Uterus (tissue), 2 donors: ENCODE measurements around the gene TFCP2L1.

Source experiments
- POLR2A ChIP-seq, 2 donors: fragments of 450-650 bp; IDR thresholded peaks; one replicate each; pipeline ENCODE4 v1.6.1; 2016; ENCODE audit warnings: antibody characterized with exemption in 2 of 2, mild to moderate bottlenecking in 1 of 2, moderate library complexity in 1 of 2
- TF ChIP-seq, protein P1 (sequence below), 4 experiments: fragments of 200-600 bp in 2 of 4; fragments of 450-650 bp in 2 of 4; sonication (generic) in 2 of 4; IDR thresholded peaks; one replicate each; pipeline ENCODE4 v1.5.1; 2016 to 2019; ENCODE audit warnings: antibody characterized with exemption in 4 of 4, mild to moderate bottlenecking in 2 of 4, moderate library complexity in 1 of 4

DNA sequence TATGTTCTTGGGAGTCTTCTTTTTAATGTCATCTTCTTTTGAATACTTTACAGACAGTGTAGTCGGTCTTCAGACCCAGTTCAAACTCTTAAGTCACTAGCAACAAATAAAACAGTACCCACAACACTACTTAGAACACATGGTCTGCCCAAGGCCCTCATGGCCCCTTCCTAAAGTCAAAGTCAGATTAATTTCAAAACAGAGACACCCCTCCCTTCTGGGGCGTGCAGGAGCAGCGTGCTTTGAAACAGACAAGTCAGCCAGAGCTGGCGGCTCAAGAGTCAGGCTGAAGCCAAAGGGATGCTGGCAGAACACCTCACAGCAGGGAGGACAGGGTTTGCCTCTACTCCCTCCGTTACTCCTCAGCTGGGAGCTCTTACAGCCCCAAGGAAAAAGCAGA lies 77.5 kb downstream of the TFCP2L1 start:
- TF ChIP-seq, protein P1, sequence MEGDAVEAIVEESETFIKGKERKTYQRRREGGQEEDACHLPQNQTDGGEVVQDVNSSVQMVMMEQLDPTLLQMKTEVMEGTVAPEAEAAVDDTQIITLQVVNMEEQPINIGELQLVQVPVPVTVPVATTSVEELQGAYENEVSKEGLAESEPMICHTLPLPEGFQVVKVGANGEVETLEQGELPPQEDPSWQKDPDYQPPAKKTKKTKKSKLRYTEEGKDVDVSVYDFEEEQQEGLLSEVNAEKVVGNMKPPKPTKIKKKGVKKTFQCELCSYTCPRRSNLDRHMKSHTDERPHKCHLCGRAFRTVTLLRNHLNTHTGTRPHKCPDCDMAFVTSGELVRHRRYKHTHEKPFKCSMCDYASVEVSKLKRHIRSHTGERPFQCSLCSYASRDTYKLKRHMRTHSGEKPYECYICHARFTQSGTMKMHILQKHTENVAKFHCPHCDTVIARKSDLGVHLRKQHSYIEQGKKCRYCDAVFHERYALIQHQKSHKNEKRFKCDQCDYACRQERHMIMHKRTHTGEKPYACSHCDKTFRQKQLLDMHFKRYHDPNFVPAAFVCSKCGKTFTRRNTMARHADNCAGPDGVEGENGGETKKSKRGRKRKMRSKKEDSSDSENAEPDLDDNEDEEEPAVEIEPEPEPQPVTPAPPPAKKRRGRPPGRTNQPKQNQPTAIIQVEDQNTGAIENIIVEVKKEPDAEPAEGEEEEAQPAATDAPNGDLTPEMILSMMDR (IDR thresholded peaks at IDR 0.05) = no peak
- TF ChIP-seq POLR2A (IDR thresholded peaks at IDR 0.05) = no peak
